GM12878 (cell line): ENCODE data around the gene DMD. TPM values are rescaled to one million over a fixed set of nuclear protein-coding genes. Genes with fewer than 3 reads are reported as not detected.

ENCODE experiments used
- ATAC-seq: fragments of 200-7000 bp; cut with Tn5 transposase; 3 replicates; pipeline ENCODE4 v1.9.1; 2020; ENCODE audit warnings: mild to moderate bottlenecking, moderate library complexity
- BruUV-seq: library from RNA; stranded (reverse); fragments of 400-500 nt; replicated peaks from 2 replicates; lab custom pipeline; 2021; lab: Mats Ljungman, UMichigan
- CTCF ChIA-PET: fragments of 300-600 bp; sonication (Branson Sonifier 250); formaldehyde crosslinking; extraction: SDS; loops from one replicate; lab custom pipeline; 2021; ENCODE audit warnings: inconsistent platforms; lab: Yijun Ruan, JAX
- POLR2A ChIA-PET: fragments of 350-600 bp; formaldehyde crosslinking; extraction: SDS; loops from one replicate; lab custom pipeline; 2021; ENCODE audit warnings: inconsistent platforms; lab: Charles Lee
- RAD21 ChIA-PET: fragments of 300-600 bp; sonication (Branson Sonifier 250); formaldehyde crosslinking; loops from one replicate; lab custom pipeline; 2023; ENCODE audit warnings: antibody characterized with exemption; ENCODE audit not compliant: unreplicated experiment; lab: Charles Lee
- SMC1A ChIA-PET: fragments of 300-600 bp; sonication (Branson Sonifier 250); formaldehyde crosslinking; loops from one replicate; lab custom pipeline; 2023; ENCODE audit not compliant: unreplicated experiment, uncharacterized antibody; lab: Charles Lee
- DNase-seq: peaks from one replicate; pipeline ENCODE4 v3.0.0-alpha.2; 2011; ENCODE audit warnings: low read depth, low spot score
- FAIRE-seq: peaks from 3 replicates; lab custom pipeline; 2011; peaks lifted over from hg19 to GRCh38; lab: Jason Lieb, UNC
- H2AFZ ChIP-seq: 2 replicates; pipeline ENCODE4 v1.6.0; 2011; ENCODE audit warnings: low read depth, low read length, control low read depth; ENCODE audit not compliant: control insufficient read depth
- H3K27ac ChIP-seq: 2 replicates; pipeline ENCODE4 v1.5.1; 2011; ENCODE audit warnings: control low read depth; ENCODE audit not compliant: control insufficient read depth, insufficient read depth
- H3K27me3 ChIP-seq, 2 experiments: replicated peaks in 1 of 2; 2 replicates each; pipeline versions ENCODE4 v1.6.0 to v1.6.1; 2011; ENCODE audit warnings: low read length in 1 of 2; ENCODE audit not compliant: control insufficient read depth in 2 of 2, insufficient read depth in 2 of 2
- H3K36me3 ChIP-seq, 2 experiments: 2 replicates each; pipeline ENCODE4 v1.5.1; 2011; ENCODE audit warnings: low read length in 1 of 2; ENCODE audit not compliant: control insufficient read depth in 2 of 2, insufficient read depth in 2 of 2
- H3K4me1 ChIP-seq: 2 replicates; pipeline ENCODE4 v1.6.1; 2011; ENCODE audit warnings: mild to moderate bottlenecking, low read length, moderate library complexity, mixed read lengths; ENCODE audit not compliant: control insufficient read depth, insufficient read depth
- H3K4me2 ChIP-seq: 2 replicates; pipeline ENCODE4 v1.6.0; 2011; ENCODE audit warnings: control low read depth; ENCODE audit not compliant: control insufficient read depth, insufficient read depth
- H3K4me3 ChIP-seq: fragments of 200-600 bp; sonication (generic); 2 replicates; pipeline ENCODE4 v1.5.1; 2016
- H3K79me2 ChIP-seq: 2 replicates; pipeline ENCODE4 v1.6.0; 2011; ENCODE audit warnings: low read length; ENCODE audit not compliant: control insufficient read depth, insufficient read depth
- H3K9ac ChIP-seq: 2 replicates; pipeline ENCODE4 v1.8.0; 2011; ENCODE audit warnings: low read length, control low read depth, mixed read lengths; ENCODE audit not compliant: control insufficient read depth, insufficient read depth
- H3K9me3 ChIP-seq: replicated peaks from 3 replicates; pipeline ENCODE4 v1.5.1; 2011; ENCODE audit warnings: mild to moderate bottlenecking, low read length; ENCODE audit not compliant: control insufficient read depth, insufficient read depth
- H4K20me1 ChIP-seq: 2 replicates; pipeline ENCODE4 v1.6.0; 2011; ENCODE audit not compliant: control insufficient read depth, insufficient read depth
- EP300 ChIP-seq, 2 experiments: fragments of 150-350 bp in 1 of 2; IDR thresholded peaks; 2 replicates each; pipeline ENCODE4 v1.6.1; 2011 to 2012; ENCODE audit warnings: low read depth in 2 of 2, low read length in 2 of 2, borderline replicate concordance in 1 of 2, improper control_type of control experiment in 1 of 2, inconsistent platforms in 1 of 2; ENCODE audit not compliant: control insufficient read depth in 1 of 2
- ETV6 ChIP-seq, 2 experiments: fragments of 450-650 bp in 1 of 2; IDR thresholded peaks in 1 of 2; conservative IDR thresholded peaks in 1 of 2; 2 replicates each; pipeline ENCODE4 v1.6.1; 2014; ENCODE audit warnings: antibody characterized with exemption in 1 of 2, borderline replicate concordance in 1 of 2, low read depth in 1 of 2, mild to moderate bottlenecking in 1 of 2, moderate library complexity in 1 of 2
- NRF1 ChIP-seq: conservative IDR thresholded peaks from 2 replicates; pipeline ENCODE4 v1.6.1; 2011; ENCODE audit warnings: mild to moderate bottlenecking, low read depth, low read length, improper control_type of control experiment
- SIN3A ChIP-seq: IDR thresholded peaks from 2 replicates; pipeline ENCODE4 v1.6.1; 2012; ENCODE audit warnings: low read depth, low read length, improper control_type of control experiment
- TAF1 ChIP-seq: IDR thresholded peaks from 2 replicates; pipeline ENCODE4 v1.6.1; 2011; ENCODE audit warnings: mild to moderate bottlenecking, low read depth, low read length, borderline replicate concordance
- WGBS: methylation state at CpG from one replicate; pipeline ENCODE4 v1.1.6; 2016; ENCODE audit warnings: low lambda C conversion rate; ENCODE audit not compliant: insufficient replicate concordance, insufficient coverage; ENCODE audit errors: missing lambda C conversion rate; 5-methylcytosine and 5-hydroxymethylcytosine counted together
- in situ Hi-C: fragments of 300-500 bp; cut with MboI; formaldehyde crosslinking; loops from 9 replicates; pipeline ENCODE4 v1.14.3; 2018; ENCODE audit warnings: mixed read lengths
- intact Hi-C: fragments of 100-400 bp; cut with micrococcal nuclease; formaldehyde crosslinking; loops from one replicate; pipeline ENCODE4 v1.14.2; 2022; ENCODE audit not compliant: unreplicated experiment
- polyA plus RNA-seq, 11 experiments: library from polyadenylated mRNA; depleted of rRNA in 4 of 11; unstranded in 6 of 11; stranded (reverse) in 5 of 11; fragments of >200 nt; fragmentation: Nextera tagmentation in 4 of 11; fragmentation: Illumina TruSeq in 1 of 11; extraction: Ambion mirVana in 4 of 11; extraction: Trizol in 1 of 11; gene quantifications; 1 replicate in 1 of 11; 2 replicates in 10 of 11; pipeline versions ENCODE4 v1.2.1 to v1.2.3, GENCODE V29; 2011 to 2016; ENCODE audit warnings: inconsistent platforms in 2 of 11, missing spikeins in 2 of 11, low read depth in 1 of 11
- total RNA-seq, 4 experiments: library from RNA; depleted of rRNA in 3 of 4; stranded (reverse); fragments of >200 nt in 3 of 4; fragmentation: Illumina TruSeq in 1 of 4; extraction: Trizol in 1 of 4; gene quantifications; 2 replicates each; pipeline versions ENCODE4 v1.2.1 to v1.2.3, GENCODE V29; 2013 to 2021
- TF ChIP-seq, protein P1 (sequence below): IDR thresholded peaks from 2 replicates; pipeline ENCODE4 v1.6.1; 2012; ENCODE audit warnings: low read depth, low read length, improper control_type of control experiment

DMD gene
- total and polyA plus RNA-seq, 10 of the 15 experiments (the other 5 are each of a cell fraction or from before 2014, with no cell fraction given), result 1.4 to 24.3 (median 4.3) TPM

DNA sequence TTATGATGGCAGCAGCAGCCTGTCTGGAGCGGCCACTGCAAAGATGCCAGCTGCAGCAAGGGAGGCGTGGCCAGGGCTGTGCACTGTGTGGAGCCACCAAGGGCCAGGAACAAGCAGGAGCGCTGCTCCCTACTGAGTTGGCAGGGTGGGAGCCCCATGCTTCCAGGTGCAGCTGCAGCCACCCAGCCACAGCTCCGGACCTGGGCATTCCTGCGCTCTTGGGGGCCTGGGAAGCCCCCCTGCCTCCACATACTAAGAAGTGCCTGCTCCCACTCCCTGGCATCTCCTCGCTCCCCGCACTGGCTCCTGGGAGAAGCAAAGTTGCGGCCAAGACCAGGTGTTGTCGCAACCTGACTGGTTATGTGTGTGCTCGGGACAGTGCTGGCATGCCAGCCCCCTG is 619.8 kb downstream of the DMD start:
- Histone ChIP-seq H3K27me3 (no peaks in the 10 kb centered on the region), H3K9me3 (no peaks in the 10 kb centered on the region; the same call in 2 of the 3 replicates), H3K36me3 (no peaks in the 10 kb centered on the region), H3K4me1 (no peaks in the 10 kb centered on the region), H3K4me3 (no peak overlapping the region), H3K27ac (no peak overlapping the region), H3K4me2 (no peak overlapping the region), H4K20me1 (no peaks in the 10 kb centered on the region), H3K79me2 (no peaks in the 10 kb centered on the region), H3K9ac (no peak overlapping the region), H2AFZ (no peak overlapping the region)
- ChIA-PET SMC1A (no interaction called here), CTCF (no interaction called here), POLR2A (no interaction called here), RAD21 (no interaction called here)
- in situ Hi-C loops (no loop called here), intact Hi-C loops (no loop called here)
- WGBS, result 21% methylated on average over 10 of the region's 10 CpGs
- TF ChIP-seq TAF1 (no peak), NRF1 (no peak), SIN3A (no peak), ETV6 (conservative IDR thresholded peaks at IDR 0.05 in 1 of 2, IDR thresholded peaks at IDR 0.05 in 1 of 2; ENCODE audit: borderline replicate concordance in 1 of 2, low read depth in 1 of 2) (no peak)
- TF ChIP-seq, protein P1, sequence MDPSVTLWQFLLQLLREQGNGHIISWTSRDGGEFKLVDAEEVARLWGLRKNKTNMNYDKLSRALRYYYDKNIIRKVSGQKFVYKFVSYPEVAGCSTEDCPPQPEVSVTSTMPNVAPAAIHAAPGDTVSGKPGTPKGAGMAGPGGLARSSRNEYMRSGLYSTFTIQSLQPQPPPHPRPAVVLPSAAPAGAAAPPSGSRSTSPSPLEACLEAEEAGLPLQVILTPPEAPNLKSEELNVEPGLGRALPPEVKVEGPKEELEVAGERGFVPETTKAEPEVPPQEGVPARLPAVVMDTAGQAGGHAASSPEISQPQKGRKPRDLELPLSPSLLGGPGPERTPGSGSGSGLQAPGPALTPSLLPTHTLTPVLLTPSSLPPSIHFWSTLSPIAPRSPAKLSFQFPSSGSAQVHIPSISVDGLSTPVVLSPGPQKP, result no peak
- FAIRE-seq, result no peak
- no TSS peak for BruUV-seq
- no peak for ATAC-seq
- no peak for DNase-seq

DNA sequence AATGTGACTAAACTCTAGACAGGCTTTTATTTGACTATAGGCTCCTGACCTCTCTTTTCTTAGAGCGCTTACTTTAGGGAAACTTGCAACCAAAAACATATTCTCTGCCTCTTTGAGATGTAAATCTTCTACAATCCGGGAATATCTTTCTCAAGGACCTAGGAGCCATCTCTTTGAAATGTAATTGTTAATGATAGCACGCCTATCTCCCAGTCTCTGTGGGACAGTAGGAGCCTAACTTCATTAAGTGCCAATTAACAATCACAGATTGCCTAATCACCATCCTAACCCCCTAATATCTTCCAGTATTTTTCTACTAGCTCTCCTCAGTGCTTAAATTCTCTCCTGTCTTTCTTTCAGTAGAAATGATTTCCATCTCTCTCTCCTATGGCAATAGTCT is 628.6 kb downstream of the DMD start:
- WGBS, result 13% methylated on average over 3 of the region's 3 CpGs
- Histone ChIP-seq H2AFZ (no peak overlapping the region), H3K79me2 (no peaks in the 10 kb centered on the region), H3K4me3 (no peak overlapping the region), H3K9me3 (no peaks in the 10 kb centered on the region), H3K9ac (no peak overlapping the region), H3K36me3 (no peaks in the 10 kb centered on the region), H3K27me3 (no peaks in the 10 kb centered on the region; a peak in 1 of 4 replicates), H3K4me1 (no peaks in the 10 kb centered on the region), H3K4me2 (no peak overlapping the region), H4K20me1 (no peaks in the 10 kb centered on the region), H3K27ac (no peak overlapping the region)
- BruUV-seq, result no TSS peak
- CTCF ChIA-PET, result no interaction called here
- ATAC-seq (no peak), DNase-seq (no peak), FAIRE-seq (no peak)
- TF ChIP-seq EP300 (IDR thresholded peaks at IDR 0.05; ENCODE audit: borderline replicate concordance in 1 of 2, control insufficient read depth in 1 of 2, low read depth in 2 of 2, low read length in 2 of 2), result no peak
- SMC1A ChIA-PET, result no interaction called here
- intact Hi-C loops (no loop called here), in situ Hi-C loops (no loop called here)
- POLR2A ChIA-PET, result no interaction called here
- RAD21 ChIA-PET, result no interaction called here
